Stimulated activated CD4-positive, alpha-beta T cell treated with anti-CD3 and anti-CD28 coated beads, Interleukin-4, amount 100 ng/mL, for 1 hour (primary cell): Measurements from ENCODE around the gene LRIT2.

ENCODE experiments used
- DNase-seq: peaks from one replicate; pipeline ENCODE4 v3.0.0-alpha.2; 2020

The LRIT2 gene

GRCh38 chr10:84225427-84226173, at the start of gene LRIT2:
Gene LRIT2, minus strand, starts transcription at chr10:84225544. Its CDS starts 24 bp downstream, at chr10:84225520.
- no peak for DNase-seq

GRCh38 chr10:84270708-84271107, 45.4 kb upstream of the LRIT2 start:
- no peak for DNase-seq

- DNase-seq = no peak
Measured at GRCh38 chr10:84269773-84270172, 44.4 kb upstream of the LRIT2 start.

GRCh38 chr10:84269162-84269561, 43.8 kb upstream of the LRIT2 start:
- DNase-seq = no peak

GRCh38 chr10:84267503-84268126, 42.3 kb upstream of the LRIT2 start:
- DNase-seq = peak; percentile 73

- DNase-seq = no peak
Measured at GRCh38 chr10:84265418-84265817, 40.1 kb upstream of the LRIT2 start.

DNA sequence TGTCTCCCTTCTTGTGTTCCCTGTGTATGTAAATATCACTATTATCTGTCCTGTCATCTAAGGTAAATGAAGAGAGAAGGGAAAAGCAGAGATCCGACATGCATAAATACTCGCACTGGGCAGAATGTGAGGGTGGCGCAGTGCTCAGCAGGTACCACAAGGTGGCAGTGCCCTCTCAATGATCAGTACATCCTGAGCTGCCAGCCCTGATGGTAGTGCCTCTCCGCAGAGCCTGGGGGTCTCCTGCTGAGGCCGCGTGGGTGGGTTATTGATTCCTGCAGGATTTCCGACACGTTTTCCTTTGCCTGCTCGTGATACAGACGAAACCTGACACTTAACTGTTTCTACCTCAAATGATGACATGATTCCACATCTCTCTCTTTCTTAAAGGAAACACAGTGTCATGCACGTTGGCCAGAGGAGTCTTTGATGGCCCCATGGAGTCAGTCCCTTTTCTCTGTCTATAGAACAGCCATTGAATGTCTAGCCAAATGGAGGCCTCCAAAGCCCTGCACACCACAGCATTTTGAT, 39.3 kb upstream of the LRIT2 start:
- DNase-seq = peak; percentile 72

DNA sequence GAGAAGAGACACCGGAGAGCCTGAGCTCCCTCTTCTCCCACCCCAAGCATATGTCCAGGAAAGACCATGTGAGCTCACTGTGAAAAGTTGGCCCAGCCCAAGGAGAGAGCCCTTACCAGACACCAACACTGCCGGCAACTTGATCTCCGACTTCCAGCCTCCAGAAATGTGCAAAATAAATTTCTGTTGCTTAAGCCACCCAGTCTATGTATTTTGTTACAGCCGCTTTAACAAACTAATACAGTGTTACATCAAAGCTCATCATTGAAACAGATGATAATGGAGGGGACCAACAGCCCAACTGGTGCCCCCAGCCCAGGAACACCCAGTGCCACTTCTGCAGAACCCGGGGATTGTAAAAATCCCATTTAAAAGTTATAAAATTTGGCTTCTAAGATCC, 38.4 kb upstream of the LRIT2 start:
- DNase-seq = no peak

GRCh38 chr10:84262190-84262956, 37.0 kb upstream of the LRIT2 start:
- DNase-seq = no peak

DNA sequence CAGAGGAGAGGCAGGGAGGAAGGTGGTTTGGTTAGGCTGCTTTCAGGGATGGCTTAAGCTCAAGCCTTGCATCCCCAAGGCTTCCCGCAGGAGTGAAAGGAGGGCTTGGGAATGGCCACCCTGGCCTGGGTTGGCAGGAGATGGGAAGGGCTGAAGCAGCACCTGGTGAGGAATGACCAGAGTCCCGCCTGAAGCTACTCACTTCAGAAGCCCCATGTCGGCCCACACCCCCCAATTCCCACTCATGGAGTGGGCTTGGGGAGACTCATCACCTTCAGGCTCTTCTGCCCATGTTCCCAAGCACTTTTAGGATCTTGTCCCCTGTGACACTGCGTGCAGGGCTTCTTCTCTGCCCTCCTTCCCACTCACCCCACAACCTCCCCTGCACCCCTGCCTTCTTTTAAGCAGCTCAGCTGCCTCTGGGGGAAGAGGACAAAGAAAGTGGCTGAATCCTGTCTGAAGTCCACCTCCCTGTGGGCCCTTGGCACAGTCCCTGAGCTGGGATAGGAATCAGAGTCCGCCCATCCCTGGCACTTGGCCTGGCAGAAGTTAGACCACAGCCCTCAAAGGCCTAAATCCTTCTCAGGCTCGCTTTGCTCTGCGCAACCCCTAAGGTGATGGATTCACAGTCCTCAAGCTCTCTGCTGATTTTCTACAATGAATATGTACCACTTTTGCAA, 36.0 kb upstream of the LRIT2 start:
- no peak for DNase-seq

DNA sequence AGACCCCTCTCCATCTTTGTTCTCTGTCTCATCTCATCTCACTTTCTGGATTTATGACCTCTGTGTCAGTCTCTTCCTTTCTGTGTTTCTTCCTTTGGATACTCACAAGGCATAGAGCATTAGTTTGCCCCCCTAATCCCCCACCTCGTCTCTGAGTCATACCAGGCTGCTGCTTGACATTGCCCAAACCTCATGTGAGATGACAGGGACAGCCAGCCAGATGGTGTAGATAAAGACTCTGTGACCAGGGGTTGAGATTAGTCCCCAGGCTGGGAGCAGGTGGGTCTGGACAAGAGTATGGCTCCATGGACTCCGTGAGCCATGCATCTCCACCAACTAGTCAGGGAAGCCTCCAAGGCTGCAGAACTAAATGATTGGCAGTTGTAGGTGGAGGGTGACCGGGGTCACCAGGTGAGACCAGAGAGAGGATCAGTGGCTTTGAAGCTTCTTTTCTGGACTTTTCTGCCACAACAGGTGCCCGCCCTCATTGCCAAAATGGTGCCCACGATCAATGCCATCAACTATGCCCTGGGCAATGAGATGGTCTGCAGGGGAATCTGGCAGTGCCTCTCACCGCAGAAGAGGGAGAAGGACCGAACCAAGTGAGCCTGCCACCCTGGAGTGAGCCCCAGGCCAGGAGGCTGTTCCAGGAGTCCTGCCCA, 32.8 kb upstream of the LRIT2 start:
- DNase-seq = no peak

DNA sequence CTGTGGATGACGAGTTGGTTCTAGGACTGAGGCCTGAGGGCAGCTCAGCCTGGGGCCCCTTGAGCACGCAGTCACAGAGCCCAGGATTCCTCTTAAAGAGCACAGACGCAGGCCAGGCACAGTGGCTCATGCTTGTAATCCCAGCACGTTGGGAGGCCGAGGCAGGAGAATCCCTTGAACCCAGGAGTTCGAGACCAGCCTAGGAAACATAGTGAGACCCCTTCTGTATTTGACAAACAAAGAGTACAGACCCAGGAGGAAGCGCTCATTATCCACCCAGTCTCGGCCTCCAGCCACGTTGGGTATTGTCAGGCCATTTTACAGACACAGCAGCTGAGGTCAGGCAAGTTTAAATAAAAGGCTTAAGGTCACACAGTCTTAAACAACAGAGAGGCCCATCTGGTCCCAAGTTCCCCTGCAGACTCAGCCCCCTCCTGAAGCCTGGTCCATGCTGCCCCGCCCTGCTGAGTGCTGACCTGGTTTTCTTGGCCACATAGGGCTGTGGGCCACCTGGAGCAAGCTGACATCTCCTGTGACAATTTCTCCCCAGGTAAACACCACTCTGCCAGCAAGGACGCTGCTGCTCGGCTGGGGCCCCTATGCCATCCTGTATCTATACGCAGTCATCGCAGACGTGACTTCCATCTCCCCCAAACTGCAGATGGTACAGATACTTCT, 32.1 kb upstream of the LRIT2 start:
- no peak for DNase-seq

- peak; percentile 49 for DNase-seq
Measured at GRCh38 chr10:84256510-84257342, 31.4 kb upstream of the LRIT2 start.

- no peak for DNase-seq
Measured at GRCh38 chr10:84254552-84255478, 29.5 kb upstream of the LRIT2 start.

DNA sequence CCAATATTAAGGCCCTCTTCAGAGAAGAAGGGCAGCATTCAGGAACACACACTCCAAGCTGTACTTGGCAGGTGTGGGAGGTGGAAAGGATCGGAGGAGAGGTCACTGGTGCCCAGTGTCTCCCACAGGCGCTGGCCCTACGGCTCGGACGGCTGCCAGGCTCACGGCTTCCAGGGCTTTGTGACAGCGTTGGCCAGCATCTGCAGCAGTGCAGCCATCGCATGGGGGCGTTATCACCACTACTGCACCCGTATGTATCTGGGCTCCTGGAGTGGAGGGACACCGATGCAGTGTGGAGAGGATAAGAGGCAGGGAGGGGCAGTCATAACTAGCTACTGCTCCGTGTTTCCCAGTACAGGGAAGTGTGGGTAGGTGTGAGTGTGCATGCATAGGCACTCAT, 23.4 kb upstream of the LRIT2 start:
- DNase-seq = no peak

GRCh38 chr10:84247496-84247895, 22.2 kb upstream of the LRIT2 start:
- no peak for DNase-seq

- no peak for DNase-seq
Measured at GRCh38 chr10:84244651-84245270, 19.4 kb upstream of the LRIT2 start, which contains the start of gene RGR. Gene RGR, plus strand, starts transcription at chr10:84245053. Its CDS starts 38 bp downstream, at chr10:84245091.

DNA sequence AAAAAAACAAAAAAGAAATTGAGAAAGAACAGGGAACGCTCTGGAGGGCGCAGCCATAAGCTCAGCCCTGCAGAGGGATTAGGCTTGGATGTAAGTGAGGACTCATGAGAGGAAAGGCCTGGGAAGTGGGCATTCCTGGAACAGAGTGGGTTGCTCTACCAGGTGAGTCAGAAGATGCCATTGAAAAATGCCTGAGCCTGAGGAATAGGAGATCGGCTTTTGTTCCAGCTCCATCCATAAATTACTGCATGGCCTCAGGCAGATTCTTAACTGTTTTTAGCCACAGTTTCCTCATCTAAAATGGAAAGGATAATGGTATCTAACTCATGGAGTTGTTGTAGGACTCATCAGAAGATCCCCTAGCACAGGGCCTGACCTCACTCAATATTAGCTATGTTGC, 18.4 kb upstream of the LRIT2 start:
- no peak for DNase-seq

GRCh38 chr10:84241185-84241790, 15.9 kb upstream of the LRIT2 start, which contains the start of gene LRIT1:
Gene LRIT1, minus strand, starts transcription at chr10:84241546. Its CDS starts 107 bp downstream, at chr10:84241439.
- no peak for DNase-seq
